ENCODE measurements around the gene ZNF417. TPM values are rescaled to one million over a fixed set of nuclear protein-coding genes. Genes with fewer than 3 reads are reported as not detected.

The ZNF417 gene
- total and polyA plus RNA-seq, 9 of the 15 experiments (the other 6 are each of a cell fraction or from before 2014, with no cell fraction given): 0.35 to 7.2 (median 3.2) TPM

DNA sequence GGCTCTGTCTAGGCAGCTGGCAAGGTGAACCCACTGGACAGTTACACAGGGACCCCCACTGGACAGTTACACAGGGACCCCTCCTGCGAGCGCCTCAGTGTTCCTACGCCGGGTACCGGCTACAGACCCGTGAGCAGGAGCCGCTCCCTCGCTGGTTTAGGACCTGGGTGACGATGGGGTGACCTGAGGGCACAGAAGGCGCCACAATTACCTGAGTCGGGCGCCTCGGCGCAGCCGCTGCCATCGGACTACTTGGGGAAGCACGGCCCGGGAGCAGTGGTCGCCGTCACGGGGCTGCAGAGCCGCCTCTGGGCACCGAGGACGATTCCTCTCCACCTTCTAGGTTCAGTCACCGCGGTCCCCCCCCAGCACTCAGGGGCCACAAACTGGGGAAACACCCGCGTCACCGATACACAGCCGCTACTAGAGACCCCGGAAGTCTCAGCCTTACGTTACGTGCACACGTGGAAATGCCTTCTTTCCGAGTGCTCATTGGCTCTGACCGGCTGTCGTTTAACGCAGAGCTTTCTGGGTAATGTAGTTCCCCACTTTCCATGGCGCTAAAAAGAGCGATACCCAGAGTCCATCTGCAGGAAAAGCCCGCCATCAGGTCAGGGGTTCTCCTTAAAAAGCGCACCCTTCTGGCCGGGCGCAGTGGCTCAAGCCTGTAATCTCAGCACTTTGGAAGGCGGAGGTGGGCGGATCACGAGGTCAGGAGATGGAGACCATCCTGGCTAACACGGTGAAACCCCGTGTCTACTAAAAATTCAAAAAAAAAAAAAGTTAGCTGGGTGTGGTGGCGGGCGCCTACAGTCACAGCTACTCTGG is at the start of gene ZNF417 (continued):
- peak in 1 of 2 experiments; percentile 92 for TF ChIP-seq AFF1 (IDR thresholded peaks at IDR 0.05; ENCODE audit: low read depth in 1 of 2, partially characterized antibody in 2 of 2)
- peak; percentile 46 to 55; a peak in 2 of 4 replicates for TF ChIP-seq MAZ (CRISPR knock-in tag; conservative IDR thresholded peaks at IDR 0.05 in 1 of 2, IDR thresholded peaks at IDR 0.05 in 1 of 2)
- TF ChIP-seq, protein P1, sequence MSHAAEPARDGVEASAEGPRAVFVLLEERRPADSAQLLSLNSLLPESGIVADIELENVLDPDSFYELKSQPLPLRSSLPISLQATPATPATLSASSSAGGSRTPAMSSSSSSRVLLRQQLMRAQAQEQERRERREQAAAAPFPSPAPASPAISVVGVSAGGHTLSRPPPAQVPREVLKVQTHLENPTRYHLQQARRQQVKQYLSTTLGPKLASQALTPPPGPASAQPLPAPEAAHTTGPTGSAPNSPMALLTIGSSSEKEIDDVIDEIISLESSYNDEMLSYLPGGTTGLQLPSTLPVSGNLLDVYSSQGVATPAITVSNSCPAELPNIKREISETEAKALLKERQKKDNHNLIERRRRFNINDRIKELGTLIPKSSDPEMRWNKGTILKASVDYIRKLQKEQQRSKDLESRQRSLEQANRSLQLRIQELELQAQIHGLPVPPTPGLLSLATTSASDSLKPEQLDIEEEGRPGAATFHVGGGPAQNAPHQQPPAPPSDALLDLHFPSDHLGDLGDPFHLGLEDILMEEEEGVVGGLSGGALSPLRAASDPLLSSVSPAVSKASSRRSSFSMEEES (CRISPR knock-in tag; IDR thresholded peaks at IDR 0.05): peak; percentile 30; the same call in 1 of the 2 replicates
- peak; percentile 11 to 55; a peak in 2 of 4 replicates for TF ChIP-seq RAD21 (CRISPR knock-in tag; conservative IDR thresholded peaks at IDR 0.05 in 1 of 2, IDR thresholded peaks at IDR 0.05 in 1 of 2)
- TF ChIP-seq SOX6 (IDR thresholded peaks at IDR 0.05): peak; percentile 48; the same call in 1 of the 2 replicates
- TF ChIP-seq TRIM24 (IDR thresholded peaks at IDR 0.05): peak; percentile 38 to 44; a peak in 2 of 4 replicates
- peak; percentile 44 for TF ChIP-seq RBBP5 (IDR thresholded peaks at IDR 0.05; ENCODE audit: borderline replicate concordance, insufficient read depth, low read length, poor library complexity, severe bottlenecking)
- 0 out of 2 replicates have a peak, but pooled peaks have one; percentile 11 for TF ChIP-seq ETV1 (tag; conservative IDR thresholded peaks at IDR 0.05; ENCODE audit: low read depth)
- TF ChIP-seq GMEB1 (CRISPR knock-in tag; IDR thresholded peaks at IDR 0.05): peak; percentile 99
- peak; percentile 90 for TF ChIP-seq E2F8 (IDR thresholded peaks at IDR 0.05; ENCODE audit: low read depth, partially characterized antibody)
- TF ChIP-seq NR2C1 (IDR thresholded peaks at IDR 0.05): peak; percentile 80
- TF ChIP-seq NR2C1 (tag; IDR thresholded peaks at IDR 0.05): peak; percentile 88
- TF ChIP-seq KDM5B (IDR thresholded peaks at IDR 0.05; ENCODE audit: insufficient replicate concordance, low read depth, low read length): peak; percentile 62
- TF ChIP-seq SUPT5H (IDR thresholded peaks at IDR 0.05): peak; percentile 54
- peak; percentile 89 for TF ChIP-seq E2F3 (CRISPR knock-in tag; IDR thresholded peaks at IDR 0.05)

Measured in K562 (cell line).